ENCODE measurements around the gene INSRR. TPM values are rescaled to one million over a fixed set of nuclear protein-coding genes. Genes with fewer than 3 reads are reported as not detected.

The INSRR gene
- total RNA-seq, 1 experiment from 2014 or later = 0.11 TPM

GRCh38 chr1:156851779-156852417 is 7.0 kb downstream of the INSRR start:
- Mint-ChIP-seq H3K4me3 (no peak overlapping the region), H3K36me3 (no peaks in the 10 kb centered on the region), H3K27me3 (ENCODE audit: low read depth) (peaks cover 89% of the 10 kb centered on the region), H3K27ac (no peak overlapping the region), H3K4me1 (peaks cover 10% of the 10 kb centered on the region), H3K9me3 (no peaks in the 10 kb centered on the region)
- DNase-seq (ENCODE audit: low spot score) (no peak), ATAC-seq (no peak)
- POLR2A ChIA-PET = no interaction called here
- CTCF ChIA-PET = interaction anchor here (1.1 to 3.5 kb wide), 2 partner anchors 14 to 41 kb away, joined by 5 to 17 read pairs; no protein-coding TSS in a partner anchor
- no peak for TF ChIP-seq USF1 (CRISPR knock-in tag; IDR thresholded peaks at IDR 0.05)
- no peak for TF ChIP-seq HMGXB4 (CRISPR knock-in tag; IDR thresholded peaks at IDR 0.05)
- TF ChIP-seq IRF2 (CRISPR knock-in tag; IDR thresholded peaks at IDR 0.05; ENCODE audit: borderline replicate concordance, low read depth) = no peak
- no peak for TF ChIP-seq ZNF416 (CRISPR knock-in tag; IDR thresholded peaks at IDR 0.05)
- TF ChIP-seq, protein P1, sequence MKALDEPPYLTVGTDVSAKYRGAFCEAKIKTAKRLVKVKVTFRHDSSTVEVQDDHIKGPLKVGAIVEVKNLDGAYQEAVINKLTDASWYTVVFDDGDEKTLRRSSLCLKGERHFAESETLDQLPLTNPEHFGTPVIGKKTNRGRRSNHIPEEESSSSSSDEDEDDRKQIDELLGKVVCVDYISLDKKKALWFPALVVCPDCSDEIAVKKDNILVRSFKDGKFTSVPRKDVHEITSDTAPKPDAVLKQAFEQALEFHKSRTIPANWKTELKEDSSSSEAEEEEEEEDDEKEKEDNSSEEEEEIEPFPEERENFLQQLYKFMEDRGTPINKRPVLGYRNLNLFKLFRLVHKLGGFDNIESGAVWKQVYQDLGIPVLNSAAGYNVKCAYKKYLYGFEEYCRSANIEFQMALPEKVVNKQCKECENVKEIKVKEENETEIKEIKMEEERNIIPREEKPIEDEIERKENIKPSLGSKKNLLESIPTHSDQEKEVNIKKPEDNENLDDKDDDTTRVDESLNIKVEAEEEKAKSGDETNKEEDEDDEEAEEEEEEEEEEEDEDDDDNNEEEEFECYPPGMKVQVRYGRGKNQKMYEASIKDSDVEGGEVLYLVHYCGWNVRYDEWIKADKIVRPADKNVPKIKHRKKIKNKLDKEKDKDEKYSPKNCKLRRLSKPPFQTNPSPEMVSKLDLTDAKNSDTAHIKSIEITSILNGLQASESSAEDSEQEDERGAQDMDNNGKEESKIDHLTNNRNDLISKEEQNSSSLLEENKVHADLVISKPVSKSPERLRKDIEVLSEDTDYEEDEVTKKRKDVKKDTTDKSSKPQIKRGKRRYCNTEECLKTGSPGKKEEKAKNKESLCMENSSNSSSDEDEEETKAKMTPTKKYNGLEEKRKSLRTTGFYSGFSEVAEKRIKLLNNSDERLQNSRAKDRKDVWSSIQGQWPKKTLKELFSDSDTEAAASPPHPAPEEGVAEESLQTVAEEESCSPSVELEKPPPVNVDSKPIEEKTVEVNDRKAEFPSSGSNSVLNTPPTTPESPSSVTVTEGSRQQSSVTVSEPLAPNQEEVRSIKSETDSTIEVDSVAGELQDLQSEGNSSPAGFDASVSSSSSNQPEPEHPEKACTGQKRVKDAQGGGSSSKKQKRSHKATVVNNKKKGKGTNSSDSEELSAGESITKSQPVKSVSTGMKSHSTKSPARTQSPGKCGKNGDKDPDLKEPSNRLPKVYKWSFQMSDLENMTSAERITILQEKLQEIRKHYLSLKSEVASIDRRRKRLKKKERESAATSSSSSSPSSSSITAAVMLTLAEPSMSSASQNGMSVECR (CRISPR knock-in tag; IDR thresholded peaks at IDR 0.05; ENCODE audit: borderline replicate concordance) = no peak
- TF ChIP-seq, protein P2, sequence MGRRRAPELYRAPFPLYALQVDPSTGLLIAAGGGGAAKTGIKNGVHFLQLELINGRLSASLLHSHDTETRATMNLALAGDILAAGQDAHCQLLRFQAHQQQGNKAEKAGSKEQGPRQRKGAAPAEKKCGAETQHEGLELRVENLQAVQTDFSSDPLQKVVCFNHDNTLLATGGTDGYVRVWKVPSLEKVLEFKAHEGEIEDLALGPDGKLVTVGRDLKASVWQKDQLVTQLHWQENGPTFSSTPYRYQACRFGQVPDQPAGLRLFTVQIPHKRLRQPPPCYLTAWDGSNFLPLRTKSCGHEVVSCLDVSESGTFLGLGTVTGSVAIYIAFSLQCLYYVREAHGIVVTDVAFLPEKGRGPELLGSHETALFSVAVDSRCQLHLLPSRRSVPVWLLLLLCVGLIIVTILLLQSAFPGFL (CRISPR knock-in tag; IDR thresholded peaks at IDR 0.05; ENCODE audit: borderline replicate concordance) = no peak
- TF ChIP-seq ZNF671 (CRISPR knock-in tag; IDR thresholded peaks at IDR 0.05) = no peak
- no peak for TF ChIP-seq FOXK1 (CRISPR knock-in tag; IDR thresholded peaks at IDR 0.05)
- no peak for TF ChIP-seq NR1H2 (CRISPR knock-in tag; IDR thresholded peaks at IDR 0.05)
- no peak for TF ChIP-seq ZNF396 (CRISPR knock-in tag; IDR thresholded peaks at IDR 0.05; ENCODE audit: borderline replicate concordance)
- TF ChIP-seq, protein P3, sequence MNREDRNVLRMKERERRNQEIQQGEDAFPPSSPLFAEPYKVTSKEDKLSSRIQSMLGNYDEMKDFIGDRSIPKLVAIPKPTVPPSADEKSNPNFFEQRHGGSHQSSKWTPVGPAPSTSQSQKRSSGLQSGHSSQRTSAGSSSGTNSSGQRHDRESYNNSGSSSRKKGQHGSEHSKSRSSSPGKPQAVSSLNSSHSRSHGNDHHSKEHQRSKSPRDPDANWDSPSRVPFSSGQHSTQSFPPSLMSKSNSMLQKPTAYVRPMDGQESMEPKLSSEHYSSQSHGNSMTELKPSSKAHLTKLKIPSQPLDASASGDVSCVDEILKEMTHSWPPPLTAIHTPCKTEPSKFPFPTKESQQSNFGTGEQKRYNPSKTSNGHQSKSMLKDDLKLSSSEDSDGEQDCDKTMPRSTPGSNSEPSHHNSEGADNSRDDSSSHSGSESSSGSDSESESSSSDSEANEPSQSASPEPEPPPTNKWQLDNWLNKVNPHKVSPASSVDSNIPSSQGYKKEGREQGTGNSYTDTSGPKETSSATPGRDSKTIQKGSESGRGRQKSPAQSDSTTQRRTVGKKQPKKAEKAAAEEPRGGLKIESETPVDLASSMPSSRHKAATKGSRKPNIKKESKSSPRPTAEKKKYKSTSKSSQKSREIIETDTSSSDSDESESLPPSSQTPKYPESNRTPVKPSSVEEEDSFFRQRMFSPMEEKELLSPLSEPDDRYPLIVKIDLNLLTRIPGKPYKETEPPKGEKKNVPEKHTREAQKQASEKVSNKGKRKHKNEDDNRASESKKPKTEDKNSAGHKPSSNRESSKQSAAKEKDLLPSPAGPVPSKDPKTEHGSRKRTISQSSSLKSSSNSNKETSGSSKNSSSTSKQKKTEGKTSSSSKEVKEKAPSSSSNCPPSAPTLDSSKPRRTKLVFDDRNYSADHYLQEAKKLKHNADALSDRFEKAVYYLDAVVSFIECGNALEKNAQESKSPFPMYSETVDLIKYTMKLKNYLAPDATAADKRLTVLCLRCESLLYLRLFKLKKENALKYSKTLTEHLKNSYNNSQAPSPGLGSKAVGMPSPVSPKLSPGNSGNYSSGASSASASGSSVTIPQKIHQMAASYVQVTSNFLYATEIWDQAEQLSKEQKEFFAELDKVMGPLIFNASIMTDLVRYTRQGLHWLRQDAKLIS (CRISPR knock-in tag; IDR thresholded peaks at IDR 0.05; ENCODE audit: borderline replicate concordance) = no peak
- TF ChIP-seq ZBTB43 (CRISPR knock-in tag; IDR thresholded peaks at IDR 0.05) = no peak
- TF ChIP-seq OVOL2 (CRISPR knock-in tag; IDR thresholded peaks at IDR 0.05; ENCODE audit: borderline replicate concordance) = no peak
- no peak for TF ChIP-seq CTCF (IDR thresholded peaks at IDR 0.05)
- no peak for TF ChIP-seq MYBL2 (CRISPR knock-in tag; IDR thresholded peaks at IDR 0.05)
- TF ChIP-seq, protein P4, sequence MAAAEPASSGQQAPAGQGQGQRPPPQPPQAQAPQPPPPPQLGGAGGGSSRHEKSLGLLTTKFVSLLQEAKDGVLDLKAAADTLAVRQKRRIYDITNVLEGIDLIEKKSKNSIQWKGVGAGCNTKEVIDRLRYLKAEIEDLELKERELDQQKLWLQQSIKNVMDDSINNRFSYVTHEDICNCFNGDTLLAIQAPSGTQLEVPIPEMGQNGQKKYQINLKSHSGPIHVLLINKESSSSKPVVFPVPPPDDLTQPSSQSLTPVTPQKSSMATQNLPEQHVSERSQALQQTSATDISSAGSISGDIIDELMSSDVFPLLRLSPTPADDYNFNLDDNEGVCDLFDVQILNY (CRISPR knock-in tag; IDR thresholded peaks at IDR 0.05) = no peak
- TF ChIP-seq, protein P5, sequence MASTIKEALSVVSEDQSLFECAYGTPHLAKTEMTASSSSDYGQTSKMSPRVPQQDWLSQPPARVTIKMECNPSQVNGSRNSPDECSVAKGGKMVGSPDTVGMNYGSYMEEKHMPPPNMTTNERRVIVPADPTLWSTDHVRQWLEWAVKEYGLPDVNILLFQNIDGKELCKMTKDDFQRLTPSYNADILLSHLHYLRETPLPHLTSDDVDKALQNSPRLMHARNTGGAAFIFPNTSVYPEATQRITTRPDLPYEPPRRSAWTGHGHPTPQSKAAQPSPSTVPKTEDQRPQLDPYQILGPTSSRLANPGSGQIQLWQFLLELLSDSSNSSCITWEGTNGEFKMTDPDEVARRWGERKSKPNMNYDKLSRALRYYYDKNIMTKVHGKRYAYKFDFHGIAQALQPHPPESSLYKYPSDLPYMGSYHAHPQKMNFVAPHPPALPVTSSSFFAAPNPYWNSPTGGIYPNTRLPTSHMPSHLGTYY (CRISPR knock-in tag; IDR thresholded peaks at IDR 0.05) = no peak
- no peak for TF ChIP-seq FOXP1 (CRISPR knock-in tag; IDR thresholded peaks at IDR 0.05; ENCODE audit: borderline replicate concordance)
- TF ChIP-seq FOXJ3 (CRISPR knock-in tag; IDR thresholded peaks at IDR 0.05; ENCODE audit: borderline replicate concordance) = no peak
